Measurements from ENCODE around the gene DUT.

DNA sequence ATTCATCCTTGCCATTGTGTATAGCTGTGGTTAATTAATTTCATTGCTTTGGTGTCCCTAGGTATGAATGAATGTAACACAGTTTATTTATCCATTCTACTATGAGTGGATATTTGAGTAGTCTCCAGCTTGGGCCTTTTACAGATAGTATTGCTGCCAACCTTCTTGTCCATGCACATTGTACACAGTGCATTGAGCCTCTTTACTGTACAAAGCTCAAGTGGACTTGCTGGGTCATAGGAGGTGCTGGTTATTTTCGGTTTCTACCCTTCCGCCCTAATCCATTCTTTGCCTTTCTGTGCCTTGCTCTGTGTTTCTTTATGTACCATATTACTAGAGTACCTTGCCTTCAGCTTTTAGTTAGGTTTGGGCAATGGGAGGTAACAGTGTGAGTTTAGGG lies 60.7 kb downstream of the DUT start:
- TF ChIP-seq, protein P1, sequence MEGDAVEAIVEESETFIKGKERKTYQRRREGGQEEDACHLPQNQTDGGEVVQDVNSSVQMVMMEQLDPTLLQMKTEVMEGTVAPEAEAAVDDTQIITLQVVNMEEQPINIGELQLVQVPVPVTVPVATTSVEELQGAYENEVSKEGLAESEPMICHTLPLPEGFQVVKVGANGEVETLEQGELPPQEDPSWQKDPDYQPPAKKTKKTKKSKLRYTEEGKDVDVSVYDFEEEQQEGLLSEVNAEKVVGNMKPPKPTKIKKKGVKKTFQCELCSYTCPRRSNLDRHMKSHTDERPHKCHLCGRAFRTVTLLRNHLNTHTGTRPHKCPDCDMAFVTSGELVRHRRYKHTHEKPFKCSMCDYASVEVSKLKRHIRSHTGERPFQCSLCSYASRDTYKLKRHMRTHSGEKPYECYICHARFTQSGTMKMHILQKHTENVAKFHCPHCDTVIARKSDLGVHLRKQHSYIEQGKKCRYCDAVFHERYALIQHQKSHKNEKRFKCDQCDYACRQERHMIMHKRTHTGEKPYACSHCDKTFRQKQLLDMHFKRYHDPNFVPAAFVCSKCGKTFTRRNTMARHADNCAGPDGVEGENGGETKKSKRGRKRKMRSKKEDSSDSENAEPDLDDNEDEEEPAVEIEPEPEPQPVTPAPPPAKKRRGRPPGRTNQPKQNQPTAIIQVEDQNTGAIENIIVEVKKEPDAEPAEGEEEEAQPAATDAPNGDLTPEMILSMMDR (IDR thresholded peaks at IDR 0.05) = no peak
- no peak for TF ChIP-seq POLR2A (IDR thresholded peaks at IDR 0.05)

Data from body of pancreas (tissue), 4 donors.